AG20443 (cell line): ENCODE data around the gene ZNF462.
A peak's percentile ranks its signal among the peaks of the same experiment; 100 is the strongest.

Experiments
- DNase-seq: peaks from one replicate; pipeline ENCODE4 v3.0.0; 2012; ENCODE audit warnings: low spot score, mixed read lengths

ZNF462 gene

DNA sequence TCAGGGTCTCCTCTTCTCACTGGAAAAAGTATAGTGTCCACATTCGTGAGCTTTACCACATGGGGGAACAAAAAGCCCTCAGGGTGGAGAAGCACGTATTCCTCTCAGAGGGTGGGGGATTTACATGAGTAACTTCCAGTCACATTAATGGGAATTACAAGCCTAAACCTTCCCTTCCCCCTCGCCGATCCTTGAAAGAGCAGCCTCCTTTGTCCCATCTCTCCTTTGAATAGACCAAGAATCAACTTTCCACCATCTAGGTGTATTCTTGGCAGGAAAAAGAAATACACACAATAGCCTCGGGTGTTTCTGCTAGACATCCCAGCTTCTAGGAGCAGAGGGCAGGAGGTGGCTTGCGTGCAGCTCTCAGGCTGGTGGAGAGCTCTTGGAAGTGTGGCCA is 144.4 kb downstream of the ZNF462 start:
- DNase-seq: no peak

- DNase-seq: no peak
These were observed 145.0 kb downstream of the ZNF462 start for GRCh38 chr9:107008011-107008410.

GRCh38 chr9:107008447-107008846 is 145.5 kb downstream of the ZNF462 start:
- no peak for DNase-seq

GRCh38 chr9:107016383-107016782 is 153.4 kb downstream of the ZNF462 start:
- DNase-seq: no peak

- peak; percentile 81 for DNase-seq
These were observed 156.0 kb downstream of the ZNF462 start for GRCh38 chr9:107018861-107019545.

GRCh38 chr9:107020040-107020530 is 157.1 kb downstream of the ZNF462 start:
- peak; percentile 87 for DNase-seq

DNA sequence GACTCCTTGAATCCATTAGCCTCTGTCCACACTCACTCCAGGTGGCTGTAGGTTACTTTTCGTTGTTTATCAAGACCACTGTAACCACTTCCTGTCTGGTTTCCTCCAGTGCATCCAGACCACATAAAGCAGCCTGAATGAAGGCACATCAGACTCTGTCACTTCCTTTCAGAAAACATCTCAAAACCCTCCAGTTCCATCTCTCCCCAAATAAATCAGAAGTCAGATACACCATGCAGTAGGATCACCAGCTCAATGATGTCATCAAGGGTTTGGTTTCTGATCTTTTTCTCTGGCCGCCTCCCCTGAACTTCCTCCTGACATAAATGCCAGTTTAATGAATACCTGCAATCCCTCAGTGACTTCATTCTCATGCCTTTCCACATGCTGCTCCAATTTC is 161.2 kb downstream of the ZNF462 start:
- DNase-seq: no peak

DNA sequence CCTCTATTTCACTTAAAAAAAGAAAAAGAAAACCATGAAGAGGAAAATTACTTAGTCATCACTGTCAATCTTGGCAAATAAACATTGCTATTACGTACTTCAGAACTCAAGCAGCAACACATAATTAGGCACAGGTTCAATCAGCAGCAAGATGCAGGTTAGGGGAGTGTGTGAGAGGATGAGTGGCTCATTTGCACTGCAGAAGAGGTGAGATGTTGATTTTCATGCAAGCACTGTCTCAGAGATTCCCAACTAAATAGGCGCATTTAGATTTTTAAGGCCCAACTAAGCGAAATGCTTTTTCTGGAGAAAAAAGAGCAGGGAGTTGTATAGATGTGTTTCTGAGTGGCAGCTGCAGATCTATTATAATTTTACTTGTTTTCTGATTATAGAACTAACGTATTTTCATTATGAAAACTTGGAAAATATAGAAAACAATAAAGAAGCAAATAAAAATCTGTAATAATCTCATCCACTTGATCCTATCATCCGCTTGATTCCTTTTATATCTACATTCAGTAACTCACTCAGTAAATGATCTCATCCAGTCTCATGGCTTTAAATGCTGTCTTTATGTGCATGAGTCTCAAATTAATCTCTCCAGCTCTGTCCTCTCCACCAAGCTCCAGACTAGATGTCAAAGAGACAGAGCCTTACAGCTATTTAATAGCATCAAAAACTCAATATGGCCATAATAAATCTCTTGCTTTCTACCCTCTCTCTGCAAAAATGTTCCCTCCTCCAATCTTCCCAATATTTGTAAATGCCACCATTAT is 162.5 kb downstream of the ZNF462 start:
- no peak for DNase-seq

DNA sequence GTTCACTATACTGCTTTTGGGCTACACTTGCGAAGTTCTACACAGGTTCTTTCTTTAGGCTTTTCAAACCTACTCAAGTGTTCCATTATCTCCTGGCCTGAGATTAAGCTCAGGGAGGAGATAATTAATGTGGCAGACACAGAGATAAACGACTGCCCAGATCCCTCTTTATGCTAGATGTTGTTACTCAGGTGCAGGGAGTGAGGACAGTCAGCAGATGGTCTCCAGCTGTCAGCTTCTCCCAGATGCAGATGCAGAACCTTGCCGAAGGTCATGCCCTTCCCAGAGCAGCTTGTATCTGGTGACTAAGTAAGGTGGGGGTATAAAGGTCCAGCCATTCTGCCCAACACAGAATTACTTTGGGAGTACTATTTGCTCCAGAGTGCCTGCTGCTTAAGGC is 166.2 kb downstream of the ZNF462 start:
- DNase-seq: no peak

DNA sequence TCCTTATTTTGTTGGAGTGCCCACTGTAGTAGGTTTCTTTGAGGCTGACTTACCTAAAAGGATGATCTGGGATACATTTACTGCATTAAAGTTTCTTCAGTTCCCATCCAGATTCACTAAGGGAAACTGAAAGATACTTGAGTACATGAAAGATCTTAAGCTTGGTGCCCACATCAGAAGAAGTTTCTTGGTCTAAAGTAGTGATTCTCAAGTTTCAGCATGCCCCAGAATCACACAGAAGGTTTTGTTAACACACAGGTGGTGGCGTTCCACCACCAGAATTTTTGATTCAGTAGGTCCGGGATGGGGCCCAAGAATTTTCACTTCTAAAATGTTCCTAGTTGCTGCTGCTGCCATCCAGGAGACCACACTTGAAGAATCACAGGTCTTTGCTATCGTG is 171.0 kb downstream of the ZNF462 start:
- DNase-seq: no peak

- no peak for DNase-seq
These were observed 171.9 kb downstream of the ZNF462 start for GRCh38 chr9:107034831-107035230.

DNA sequence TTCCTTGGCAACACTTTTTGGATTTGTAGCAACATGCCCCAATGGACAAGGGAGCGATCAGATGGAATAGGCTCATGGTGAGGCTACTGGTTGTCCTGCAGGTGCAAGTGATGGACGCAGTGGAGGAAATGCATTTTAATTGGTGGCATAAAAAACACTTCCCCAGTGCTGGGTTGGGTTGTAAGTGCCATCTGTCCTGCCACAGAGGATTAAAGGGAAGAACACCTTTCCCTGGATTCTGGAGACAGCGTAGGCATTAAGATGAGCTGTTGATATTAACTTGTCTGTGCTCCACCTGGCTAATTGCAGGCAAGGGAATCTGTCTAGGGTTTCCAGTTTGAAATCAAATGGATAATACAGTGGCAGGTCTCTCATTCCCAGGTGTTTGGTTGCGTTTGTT is 173.4 kb downstream of the ZNF462 start:
- no peak for DNase-seq

- peak; percentile 38 for DNase-seq
These were observed 176.6 kb downstream of the ZNF462 start for GRCh38 chr9:107039542-107039941.

DNA sequence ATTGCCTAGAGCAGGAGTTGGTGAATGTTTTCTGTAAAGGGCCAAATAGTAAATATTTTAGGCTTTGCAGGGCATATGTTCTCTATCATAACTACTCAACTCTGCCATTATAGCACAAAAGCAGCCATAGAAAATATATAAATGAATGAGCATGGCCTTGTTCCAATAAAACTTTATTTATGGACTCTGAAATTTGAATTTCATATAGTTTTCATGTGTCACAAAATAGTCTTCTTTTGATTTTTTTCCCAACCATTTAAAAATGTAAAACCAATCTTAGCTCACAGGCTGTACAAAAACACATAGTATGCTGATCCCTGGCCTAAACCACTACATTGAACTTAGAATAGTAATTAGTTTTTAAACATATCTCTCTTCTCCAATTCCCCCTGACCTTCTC is 179.6 kb downstream of the ZNF462 start:
- no peak for DNase-seq

DNA sequence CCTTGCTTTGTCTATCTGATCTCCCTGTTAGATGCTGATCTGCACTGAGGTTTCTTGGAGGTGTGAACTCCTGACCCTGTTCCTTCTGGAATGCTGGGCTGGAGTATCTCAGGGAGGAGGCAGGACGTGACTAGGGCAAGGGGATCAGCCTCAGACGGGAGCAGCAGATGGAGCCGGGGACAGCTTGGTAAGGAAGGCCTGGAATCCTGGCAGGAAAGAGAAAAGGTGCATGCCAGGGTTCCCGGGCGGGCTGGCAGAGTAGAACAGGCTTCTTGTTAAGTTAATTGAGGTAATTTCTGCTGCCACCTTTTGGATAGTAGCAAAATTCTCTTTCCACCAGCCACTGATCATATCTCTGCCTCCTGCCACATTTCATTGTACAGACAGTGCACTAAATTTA is 180.9 kb downstream of the ZNF462 start:
- DNase-seq: no peak

GRCh38 chr9:107044872-107045271 is 181.9 kb downstream of the ZNF462 start:
- DNase-seq: no peak

- no peak for DNase-seq
These were observed 183.7 kb downstream of the ZNF462 start for GRCh38 chr9:107046692-107047091.

GRCh38 chr9:107049046-107049802 is 186.3 kb downstream of the ZNF462 start:
- DNase-seq: no peak

GRCh38 chr9:107049803-107050184 is 186.8 kb downstream of the ZNF462 start:
- DNase-seq: no peak

GRCh38 chr9:107051392-107051791 is 188.4 kb downstream of the ZNF462 start:
- DNase-seq: no peak

GRCh38 chr9:107054146-107054545 is 191.2 kb downstream of the ZNF462 start:
- DNase-seq: no peak

GRCh38 chr9:107059220-107059619 is 196.3 kb downstream of the ZNF462 start:
- no peak for DNase-seq

DNA sequence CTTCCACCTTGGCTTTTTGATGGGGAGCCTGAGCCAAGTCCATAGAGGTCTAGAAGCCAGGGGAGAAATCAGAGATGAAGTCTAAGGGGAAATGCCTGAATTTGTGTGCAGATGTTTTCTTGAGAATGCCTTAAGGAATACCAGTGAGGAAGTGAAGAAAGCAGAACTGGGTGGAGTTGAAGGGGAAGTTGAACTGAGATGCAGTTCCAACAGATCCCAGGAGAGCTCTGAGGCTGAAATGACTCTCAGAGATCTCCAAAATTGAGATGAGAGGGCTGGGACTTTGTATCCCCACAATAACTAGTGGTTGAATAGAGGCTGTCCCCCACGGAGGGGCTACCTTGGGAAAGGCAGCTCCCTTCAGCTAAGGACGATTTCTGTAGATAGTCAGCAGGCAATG is 197.1 kb downstream of the ZNF462 start:
- no peak for DNase-seq
